Measurements from ENCODE around the gene MPPED1.
A peak's percentile ranks its signal among the peaks of the same experiment; 100 is the strongest.

Gene MPPED1

DNA sequence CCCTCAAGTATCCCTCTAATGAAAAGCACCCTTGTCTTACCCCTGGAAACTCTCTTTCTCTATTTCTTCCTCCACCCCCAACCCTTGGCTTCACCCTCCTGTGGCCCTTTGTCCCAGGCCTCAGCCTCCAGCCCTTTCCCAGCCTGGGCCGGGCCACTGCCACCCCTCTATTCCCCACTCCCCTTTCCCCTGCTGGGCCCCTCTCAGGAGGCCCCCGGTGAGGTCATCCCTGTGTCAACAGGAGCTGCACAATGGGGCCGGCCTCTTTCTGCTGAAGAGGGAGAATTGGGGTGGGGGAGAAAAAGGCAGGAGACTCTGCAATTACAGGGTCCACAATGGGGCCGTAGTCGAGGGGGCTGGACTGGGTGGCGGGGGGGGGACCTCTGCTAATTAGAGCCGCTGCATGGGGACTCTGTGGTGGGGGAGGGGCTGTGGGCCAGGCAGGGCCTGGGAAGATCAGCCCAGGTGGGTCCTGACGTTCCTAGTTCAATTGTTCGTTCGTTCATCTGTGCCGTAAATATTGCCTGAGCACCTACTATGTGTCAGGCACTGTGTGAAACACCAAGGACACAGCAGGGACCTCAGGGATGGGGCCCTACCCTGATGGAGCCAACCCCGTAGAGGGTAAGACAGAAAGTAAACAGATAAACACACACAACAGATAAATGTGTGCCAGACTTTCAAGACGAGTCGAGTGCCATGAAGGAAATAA lies 18.5 kb upstream of the MPPED1 start:
- DNase-seq, result peak in 2 of 3 experiments; percentile 52 to 57

DNA sequence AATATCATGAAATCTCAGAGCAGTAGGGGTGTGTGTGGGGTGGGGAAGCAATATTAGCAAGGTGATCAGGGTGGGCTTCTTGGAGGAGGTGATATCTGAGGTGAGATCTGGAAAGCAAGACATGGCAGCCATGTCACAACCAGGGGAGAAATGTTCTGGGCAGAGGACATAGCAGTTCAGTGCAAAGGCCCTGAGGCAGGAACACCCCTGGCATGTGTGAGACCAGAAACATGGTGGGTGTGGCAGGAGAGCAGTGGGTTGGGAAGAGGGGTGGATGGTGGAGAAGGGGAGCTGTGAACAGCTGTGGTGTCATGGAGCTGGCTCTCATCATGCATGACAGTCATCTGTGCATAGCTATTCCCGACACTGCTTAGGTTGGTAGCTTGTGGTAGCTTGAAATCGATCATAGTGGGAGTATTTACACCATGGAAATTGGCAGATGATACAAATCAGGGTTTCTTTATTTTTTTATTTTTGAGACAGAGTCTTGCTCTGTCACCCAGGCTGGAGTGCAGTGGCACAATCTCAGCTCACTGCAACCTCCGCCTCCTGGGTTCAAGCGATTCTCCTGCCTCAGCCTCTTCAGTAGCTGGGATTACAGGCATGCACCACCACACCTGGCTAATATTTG lies 17.9 kb upstream of the MPPED1 start:
- DNase-seq, result no peak

DNA sequence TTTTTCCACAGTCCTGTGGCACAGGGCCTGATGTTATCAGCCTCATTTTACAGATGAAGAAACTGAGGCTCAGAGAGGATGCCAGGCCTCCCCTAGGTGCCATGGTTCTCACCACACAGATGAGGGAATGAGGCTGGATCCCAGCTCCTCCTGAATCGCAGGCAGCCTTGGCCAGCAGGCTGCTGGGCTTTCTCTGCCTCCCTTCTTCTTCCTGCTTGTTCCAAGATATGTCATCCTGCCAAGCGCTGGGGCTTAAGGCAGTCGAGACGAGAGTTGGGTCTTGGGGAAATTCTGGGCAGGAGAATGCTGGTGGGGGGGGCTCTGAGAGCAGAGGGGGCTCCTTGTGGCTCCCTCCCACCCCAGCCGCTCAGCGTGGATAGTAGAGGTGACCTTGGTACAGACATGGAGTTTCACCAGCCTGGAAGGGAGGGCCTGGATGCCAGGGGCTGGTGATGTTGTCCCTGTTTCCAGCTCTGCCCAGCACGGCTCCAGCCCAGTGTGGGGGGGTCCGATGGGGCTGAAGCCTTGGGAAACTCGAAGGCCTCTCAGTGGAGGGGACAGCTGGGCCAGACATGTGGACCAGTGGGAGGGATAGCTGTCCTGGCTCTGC lies 16.6 kb upstream of the MPPED1 start:
- DNase-seq, result no peak

DNA sequence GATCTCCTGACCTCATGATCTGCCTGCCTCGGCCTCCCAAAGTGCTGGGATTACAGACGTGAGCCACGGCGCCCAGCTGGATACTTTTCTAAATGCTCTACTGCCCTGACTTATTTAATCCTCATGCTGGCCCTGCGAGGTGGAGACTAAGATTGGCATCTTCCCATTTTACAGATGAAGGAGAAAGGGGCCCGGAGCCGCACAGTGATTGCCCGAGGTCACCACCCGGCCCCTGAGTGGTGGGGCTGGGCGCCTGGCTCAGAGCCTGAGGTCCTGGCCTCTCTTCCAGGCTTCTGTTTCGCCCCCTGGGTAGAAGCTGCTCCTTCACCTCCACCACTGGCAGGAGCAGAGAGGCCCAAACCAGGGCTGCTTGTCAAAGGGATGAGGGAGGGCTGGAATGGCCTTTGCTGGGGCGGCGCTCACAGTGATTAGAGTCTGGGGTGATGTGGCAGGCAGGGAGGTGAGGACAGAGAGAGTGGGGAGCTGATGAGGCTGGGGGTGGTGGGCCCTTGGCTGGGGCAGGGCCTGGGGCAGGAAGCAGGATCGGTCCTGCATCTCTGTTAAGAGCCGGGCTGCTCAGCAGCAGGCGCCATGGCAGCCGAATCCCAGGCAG lies 15.4 kb upstream of the MPPED1 start:
- peak in 1 of 3 experiments; percentile 68 for DNase-seq

DNA sequence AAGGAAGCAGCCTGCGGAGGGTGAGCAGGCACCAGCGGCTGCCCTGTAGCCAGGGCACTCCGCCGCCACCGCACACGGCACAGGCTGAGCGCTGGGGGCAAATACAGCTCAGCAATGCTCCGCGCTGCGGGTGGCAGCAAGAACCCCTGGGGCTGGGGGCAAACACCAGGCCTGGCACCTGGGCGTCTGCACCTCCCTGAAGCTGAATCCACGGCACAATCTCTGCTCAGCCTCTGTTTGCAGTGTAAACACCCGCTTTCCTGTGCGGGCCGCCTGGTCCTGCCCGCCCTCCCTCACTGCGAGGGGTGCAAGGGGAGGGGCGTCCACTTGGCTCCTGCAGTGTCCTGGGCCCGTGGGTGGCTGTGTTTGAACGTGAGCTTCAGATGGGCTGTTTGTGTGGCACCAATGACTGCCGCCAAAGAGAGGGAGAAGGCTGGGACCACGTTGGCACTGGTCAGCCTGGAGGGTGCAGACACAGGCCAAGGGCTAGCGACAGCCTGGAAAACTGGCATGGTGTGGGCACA lies 14.8 kb upstream of the MPPED1 start:
- DNase-seq, result peak in 2 of 3 experiments; percentile 78 to 84

DNA sequence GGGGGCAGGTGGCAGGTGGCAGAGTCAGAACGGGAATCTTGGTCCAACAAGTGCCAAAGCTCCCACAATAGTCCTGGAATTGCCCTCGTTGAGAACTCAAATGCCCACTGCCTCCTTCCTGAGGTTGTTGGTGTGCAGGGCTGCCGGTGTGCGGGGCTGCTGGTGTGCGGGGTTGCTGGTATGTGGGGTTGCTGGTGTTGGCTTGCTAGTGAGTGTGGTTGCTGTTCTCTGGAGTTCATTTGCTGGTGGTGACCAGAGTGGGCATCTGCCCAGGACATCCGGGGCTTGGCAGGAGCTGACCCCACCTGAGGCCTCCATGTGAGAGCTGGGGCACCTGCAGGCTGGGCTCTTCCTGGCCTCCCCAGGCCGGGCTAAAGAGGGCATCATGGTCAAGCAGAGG lies 14.0 kb upstream of the MPPED1 start:
- DNase-seq, result no peak

DNA sequence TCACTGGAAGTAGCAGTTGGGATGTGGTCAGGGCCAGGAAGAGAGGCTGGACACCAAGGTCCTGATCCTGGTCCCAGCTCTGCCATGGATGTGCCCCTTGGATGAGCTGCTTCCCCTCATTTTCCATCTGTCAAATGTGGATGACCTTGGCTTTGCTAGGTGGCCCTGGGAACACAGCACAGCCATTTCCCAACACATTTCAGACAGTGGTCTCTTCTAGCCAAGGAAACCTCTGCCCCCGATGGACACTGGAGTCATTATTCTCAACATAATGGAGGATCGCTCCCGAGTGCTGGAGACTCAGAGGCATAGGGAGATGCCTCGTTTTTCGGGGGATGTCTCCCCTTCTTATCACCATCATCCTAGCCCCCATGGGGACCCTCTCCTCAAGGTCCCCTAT lies 13.6 kb upstream of the MPPED1 start:
- no peak for DNase-seq

DNA sequence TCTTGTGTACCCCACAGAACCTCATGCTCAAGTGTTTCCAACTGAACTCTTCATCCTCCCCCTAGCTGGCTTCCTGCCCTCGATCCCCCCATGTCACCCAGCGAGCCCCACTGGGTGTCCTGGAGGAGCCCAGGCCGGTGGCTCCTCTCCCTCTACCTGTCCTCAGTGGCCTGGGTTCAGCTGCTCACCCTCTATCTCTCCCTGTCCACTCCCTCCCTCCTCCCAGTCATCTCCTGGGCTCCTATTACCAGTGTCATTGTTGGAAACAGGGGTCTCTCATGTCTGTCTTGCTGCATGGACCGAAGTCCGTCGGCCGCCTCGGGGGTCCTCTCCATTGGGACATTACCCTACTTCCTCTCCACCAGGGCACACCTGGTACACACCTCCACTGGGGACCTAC lies 12.9 kb upstream of the MPPED1 start:
- DNase-seq, result no peak

DNA sequence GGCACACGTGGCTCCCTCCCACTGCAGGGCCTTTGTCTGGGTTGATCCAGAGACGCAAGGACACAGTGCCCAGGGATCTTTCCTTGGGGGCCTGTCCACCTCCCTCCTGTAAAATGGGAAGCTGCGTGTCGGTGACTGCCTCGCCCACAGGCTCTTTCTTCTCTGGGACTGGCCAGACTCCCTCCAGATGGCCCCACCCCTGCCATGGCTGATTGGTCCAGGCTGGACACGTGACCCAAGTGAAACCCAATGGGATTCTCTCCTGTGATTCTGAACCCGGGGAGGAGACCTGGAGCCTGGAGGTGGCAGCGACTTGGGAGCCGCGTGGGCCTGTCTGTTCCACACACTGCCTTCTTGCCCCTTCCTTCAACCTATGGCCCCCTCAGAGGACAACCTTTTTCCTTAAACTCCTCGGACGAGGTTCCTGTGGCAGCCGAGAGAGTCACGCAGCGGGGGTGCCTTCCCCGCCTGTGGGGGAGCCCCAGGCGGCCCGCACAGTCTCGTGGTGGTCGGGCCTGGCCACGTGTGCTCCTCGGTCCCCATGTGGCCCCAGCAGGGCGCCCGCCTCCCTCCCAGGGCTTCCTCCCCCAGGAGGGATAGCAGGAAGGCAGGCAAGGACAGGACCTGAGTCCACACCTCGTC lies 12.4 kb upstream of the MPPED1 start:
- no peak for DNase-seq

DNA sequence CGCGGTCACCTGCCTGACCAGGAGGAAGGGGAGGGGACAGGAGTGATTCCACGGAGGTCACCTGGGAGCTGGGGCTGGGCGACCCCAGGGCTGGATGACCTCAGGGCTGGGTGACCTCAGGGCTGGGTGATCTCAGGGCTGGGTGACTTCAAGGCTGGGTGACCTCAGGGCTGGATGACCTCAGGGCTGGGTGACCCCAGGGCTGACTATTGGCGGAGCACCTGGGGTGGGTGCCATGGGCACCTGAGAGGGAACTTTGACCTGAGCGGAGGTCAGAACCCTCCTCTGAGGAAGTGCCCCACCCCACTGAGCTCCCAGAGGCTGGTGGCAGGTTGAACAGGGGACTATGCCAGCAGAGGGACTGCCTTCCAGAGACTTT lies 11.8 kb upstream of the MPPED1 start:
- no peak for DNase-seq

DNA sequence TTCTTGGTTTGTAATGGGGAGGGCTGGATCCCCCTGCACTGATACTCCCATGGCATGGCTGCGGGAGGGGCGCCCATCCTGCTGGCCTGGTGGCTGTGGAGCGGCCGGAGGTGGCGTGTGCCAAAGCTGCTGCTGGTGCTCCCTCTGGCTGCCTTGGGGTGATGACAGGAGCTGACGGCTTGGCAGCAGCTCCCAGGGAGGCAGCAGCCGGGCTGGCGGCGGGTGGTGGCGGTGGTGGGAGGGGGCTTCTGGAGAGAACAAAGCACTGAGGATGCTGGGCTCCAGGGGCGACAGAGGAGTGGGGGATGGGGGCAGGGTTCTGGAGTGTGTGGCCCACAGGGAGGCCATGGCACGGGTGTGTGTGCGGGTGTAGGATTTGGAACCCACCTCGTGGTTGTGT lies 11.4 kb upstream of the MPPED1 start:
- DNase-seq, result no peak

DNA sequence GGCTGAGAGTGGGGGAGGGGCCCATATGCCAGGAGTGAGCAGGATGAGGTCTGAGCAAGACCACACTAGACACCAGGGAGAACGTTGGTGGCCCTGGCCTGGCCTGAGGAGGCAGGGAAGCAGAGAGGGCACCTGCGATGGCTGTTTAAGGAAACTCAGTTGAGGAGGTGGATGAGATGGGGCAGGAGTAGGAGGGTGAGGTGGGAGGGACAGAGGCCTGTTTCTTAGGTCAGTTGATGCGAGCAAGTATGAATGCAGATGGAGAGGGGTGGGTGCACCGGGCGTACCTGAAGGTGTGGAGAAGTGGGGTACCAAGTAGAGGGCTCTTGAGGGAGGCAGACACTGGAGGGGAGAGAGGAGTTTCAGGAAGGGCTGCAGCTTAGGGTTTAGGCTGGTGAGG lies 10.6 kb upstream of the MPPED1 start:
- DNase-seq, result no peak

DNA sequence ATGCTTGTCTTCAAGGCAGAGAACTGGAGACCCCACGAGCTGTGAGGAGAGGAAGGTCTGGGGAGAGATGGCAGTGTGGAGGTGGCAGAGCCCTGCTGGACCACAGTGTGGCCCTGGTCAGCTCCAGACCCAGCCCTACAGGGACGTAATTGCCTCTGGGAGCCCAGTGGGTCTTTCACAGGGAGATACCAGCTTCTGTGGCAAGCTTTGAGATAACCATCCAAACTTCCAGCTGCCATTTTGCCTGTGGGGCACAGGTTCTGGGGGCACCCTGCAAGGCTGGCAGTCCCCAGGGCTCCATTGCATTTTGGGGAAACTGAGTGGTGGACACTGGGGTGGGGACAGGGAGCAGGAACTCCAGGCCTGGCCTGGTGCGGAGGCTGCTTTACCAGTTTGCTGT lies 10.2 kb upstream of the MPPED1 start:
- DNase-seq, result no peak

DNA sequence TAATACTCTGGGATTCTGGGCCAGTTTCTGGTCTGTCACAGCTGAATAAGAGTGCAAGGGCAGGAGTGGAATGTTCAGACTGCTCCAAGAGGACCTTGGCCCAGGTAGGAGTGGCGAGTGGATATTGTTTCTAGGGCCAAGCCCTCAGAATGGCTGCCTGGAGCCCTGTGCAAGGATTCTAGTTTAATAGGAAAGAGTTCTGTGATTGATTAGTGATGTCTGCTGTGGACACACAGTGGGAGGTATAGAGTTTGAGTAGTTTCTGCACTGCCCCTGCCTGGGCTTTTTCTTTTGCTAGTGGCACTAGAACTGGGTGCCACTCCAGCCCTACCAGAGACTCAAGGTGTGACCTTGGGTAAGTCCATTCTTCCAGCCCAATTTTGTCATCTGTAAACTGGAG lies 9.7 kb upstream of the MPPED1 start:
- DNase-seq, result no peak

DNA sequence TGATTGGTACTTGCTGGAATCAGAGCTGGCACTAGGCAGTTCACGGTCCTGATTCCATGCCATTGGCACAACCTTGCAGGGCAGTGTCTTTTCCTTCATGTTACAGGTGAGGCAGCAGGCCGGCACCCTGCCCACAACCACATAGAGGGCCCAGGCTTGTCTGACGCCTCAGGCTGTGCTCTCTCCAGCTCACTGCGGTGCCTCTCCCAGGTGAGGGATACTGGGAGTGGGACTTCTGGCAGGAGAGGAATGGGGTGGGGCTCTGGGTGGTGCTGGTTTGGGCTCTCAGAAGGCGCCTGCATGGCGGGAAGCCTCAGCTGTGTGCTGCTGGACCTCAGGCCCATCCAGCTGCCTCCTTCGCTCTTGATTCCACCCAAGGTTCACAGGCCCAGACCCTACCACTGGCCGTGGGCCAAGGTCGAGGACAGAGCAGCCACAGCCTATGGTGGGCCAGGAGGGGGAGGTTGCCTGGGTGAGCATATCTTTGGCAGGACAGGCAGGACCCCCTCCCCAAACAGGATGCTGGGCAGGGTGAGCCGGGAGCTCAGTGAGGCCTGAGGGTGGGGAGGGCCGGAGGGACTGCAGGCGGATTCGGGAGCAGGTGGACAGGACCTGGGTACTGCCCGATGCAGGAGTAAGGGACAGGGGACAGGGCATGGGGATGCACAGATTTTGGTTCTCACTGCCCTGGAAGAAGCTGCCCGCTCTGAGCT lies 7.0 kb upstream of the MPPED1 start:
- DNase-seq, result peak in 1 of 3 experiments; percentile 73

DNA sequence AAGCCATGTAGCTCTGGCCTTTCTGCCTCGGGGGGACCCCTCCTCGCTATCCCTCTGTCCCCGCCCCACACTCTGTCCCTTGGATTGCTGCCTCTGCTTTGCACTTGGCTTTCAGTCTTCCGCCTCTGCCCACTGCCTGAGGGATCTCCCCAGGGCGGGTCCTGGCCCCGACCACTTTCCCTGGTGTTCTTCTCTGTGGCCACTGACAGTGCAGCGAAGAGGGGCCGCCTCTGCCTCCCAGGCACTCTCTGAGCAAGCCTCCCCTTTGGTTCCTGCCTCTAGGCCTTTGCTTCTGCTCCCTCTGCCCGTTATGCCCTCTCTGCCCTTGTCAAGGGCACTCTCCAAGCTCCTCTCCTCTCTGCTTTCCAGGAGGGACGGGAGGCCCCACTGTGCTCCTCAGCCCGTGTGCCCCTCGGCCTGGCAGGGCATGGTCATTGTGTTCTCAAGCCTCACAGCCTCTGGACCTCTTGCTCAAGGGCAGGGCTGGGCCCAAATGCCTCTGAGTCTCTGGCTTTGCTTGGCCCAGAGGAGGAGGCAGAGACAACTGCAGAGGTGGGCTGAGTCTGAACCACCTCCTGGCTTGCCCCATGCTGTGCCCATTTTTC lies 5.5 kb upstream of the MPPED1 start:
- no peak for DNase-seq

DNA sequence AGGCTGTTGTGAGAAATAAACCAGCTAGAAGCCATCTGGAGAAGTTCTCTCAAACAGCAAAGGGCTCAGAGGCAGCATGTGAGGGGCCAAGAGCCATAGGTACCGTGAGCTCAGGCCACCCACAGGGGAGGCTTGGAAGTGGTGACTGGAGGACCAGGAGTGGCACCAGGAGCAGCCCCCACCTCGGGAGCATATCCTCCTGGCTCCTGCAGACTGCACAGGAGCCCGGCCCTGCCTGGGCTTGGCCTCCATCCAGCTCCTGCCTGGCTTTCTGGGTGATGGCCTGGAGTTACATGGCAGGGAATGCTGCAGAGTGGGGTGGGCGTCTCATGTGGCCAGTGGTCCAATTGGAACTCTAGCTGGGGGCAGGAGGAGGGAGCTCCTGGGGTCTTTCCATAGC lies 4.2 kb upstream of the MPPED1 start:
- no peak for DNase-seq

DNA sequence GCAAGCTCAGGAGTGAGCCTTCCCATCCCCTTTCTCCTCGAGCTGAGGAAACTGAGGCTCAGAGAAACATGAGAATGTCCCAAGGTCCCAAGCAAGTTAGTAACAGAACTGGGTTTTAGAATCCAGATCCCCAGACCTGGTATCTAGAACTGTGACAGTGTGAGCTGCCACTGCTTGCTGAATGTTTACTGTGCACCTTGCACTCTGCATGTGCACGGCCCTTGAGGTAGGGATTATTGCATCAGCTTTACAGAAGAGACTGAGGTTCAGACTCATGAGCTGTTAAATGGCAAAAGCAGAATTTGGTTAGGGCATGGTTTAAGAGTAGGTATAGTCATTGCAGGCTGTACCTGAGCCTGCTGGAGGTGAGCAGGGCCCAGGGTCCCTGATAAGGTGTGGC lies 3.8 kb upstream of the MPPED1 start:
- no peak for DNase-seq

DNA sequence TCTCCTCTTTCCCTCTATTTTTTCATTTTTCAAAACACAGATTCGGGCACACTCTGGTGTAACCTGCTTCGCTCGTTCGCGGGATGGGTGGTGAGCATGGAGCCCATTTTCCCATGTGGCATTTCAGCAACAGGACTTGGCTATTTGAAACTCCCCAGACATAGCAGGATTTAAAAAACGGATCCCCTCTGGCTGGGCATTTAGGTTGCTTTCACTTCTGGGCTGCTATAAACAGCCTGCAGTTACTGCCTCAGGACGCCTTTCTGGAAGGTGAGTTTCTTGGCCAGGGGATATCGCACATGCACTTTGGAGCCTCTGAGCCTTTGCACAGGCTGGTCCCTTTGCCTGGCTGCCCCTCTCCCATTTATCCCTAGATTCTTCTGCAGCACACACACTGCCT lies 2.8 kb upstream of the MPPED1 start:
- no peak for DNase-seq

DNA sequence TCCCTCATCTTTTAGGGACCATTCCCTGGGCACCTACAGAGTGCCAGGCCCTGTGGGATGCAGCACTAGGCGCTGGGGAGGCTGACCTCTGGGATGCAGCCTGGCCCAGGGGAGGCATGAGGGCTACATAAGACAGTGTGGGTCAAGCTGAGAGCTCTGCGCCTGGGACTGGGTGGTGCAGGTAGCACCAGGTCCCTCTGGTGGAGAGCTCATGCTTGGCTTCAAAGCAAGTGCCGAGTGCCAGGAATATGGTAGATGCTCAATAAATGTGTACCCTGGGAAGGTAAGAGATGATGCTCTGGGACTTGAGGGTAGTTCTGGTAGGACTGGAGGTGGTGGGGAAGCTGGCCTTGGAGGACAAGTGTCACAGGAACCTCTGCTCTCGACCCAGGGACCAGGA lies 2.0 kb upstream of the MPPED1 start:
- DNase-seq, result no peak

DNA sequence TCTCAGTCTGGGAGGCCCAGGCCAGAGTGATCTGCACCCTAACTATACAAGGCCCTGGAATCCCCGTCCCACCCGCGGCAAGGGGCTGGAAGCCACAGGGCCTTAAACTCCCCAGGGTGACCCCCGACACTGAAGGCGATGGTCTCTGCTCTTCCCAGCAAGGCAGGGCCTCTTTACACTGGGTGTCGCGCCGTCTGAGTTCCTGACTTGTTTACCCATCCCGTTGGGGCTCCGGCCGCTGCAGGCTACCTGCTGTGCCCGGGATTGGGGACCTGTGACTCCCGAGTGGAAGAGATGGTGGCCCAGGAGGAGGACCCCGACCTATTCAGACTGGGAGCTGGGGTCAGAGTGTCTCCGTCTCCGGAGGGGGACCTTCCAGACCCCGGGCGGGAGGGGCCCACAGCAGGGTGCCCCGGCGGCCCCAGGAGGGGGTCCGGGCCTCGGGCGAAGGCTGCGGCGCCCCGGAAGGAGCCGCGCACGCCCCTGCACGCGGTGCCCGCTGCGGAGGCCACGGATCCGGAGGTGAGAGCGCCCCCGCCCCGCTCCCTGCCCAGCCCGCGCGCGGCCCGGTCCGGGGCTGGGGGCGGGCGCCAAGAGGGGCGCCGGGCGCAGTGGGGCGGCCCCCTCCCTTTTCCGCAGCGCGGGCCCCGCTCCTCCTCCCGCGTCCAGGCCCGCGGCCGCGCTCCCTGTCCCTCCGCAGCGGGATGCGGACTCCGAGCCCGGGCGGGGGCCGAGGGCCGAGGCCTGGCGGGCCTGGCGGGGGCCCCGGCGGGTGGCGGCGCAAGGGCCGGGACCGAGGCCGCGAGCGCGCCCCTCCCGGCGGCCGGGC lies 560 bp upstream of the MPPED1 start:
- peak in 2 of 3 experiments; percentile 9 to 41 for DNase-seq
